ENCODE measurements around the gene UBXN11. TPM values are rescaled to one million over a fixed set of nuclear protein-coding genes. Genes with fewer than 3 reads are reported as not detected.

The UBXN11 gene
- total RNA-seq, 1 experiment from 2014 or later, result 12.5 TPM

DNA sequence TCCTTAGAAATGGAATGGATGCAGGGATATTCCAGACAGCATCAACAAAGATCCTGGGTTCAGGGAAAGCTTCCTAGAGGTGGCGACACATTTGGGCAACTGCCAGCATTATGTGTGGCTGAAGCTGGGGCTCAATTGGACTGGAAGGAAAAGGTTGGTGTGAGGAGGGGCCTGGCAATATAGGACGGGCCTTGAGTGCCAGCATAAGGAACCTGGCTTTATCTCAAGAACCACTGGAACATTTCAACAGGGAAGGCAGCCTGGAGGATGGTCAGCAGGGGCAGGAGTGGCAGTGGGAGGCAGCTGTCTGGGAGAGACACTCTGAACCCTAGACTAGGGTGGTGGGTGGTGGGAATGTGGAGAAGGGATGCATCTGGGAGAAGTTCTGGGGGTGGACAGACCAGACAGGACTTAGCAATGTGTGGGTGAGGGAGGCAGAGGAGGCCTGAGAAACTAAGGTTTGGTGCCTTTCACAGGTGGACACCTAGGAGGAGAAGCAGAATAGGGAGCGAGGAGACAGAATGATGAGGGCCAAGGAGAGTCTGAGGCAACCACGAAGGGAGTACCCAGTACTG lies 23.1 kb downstream of the UBXN11 start:
- DNase-seq, result no peak
- peak overlapping the region; percentile 5 for H3K4me3 Mint-ChIP-seq (ENCODE audit: unreplicated experiment)
- H3K9me3 ChIP-seq, result no peaks in the 10 kb centered on the region
- peaks cover 23% of the 10 kb centered on the region for H3K4me1 ChIP-seq
- ChIA-PET CTCF (interaction anchor here (2.7 kb wide), 1 partner anchor 108 kb away, joined by 15 read pairs; no protein-coding TSS in a partner anchor), POLR2A (no interaction called here)
- BruUV-seq (replicated peaks), result no TSS peak
- no peak overlapping the region for H3K27ac Mint-ChIP-seq (ENCODE audit: unreplicated experiment)
- no peak overlapping the region for H3K4me3 ChIP-seq (ENCODE audit: low read depth, low read length)
- no peaks in the 10 kb centered on the region; the same call in 1 of the 2 replicates for H3K36me3 ChIP-seq (ENCODE audit: control insufficient read depth, insufficient read depth, low read length)
- peaks cover 39% of the 10 kb centered on the region for H3K36me3 Mint-ChIP-seq (ENCODE audit: insufficient read depth, unreplicated experiment)
- TF ChIP-seq, protein P1, sequence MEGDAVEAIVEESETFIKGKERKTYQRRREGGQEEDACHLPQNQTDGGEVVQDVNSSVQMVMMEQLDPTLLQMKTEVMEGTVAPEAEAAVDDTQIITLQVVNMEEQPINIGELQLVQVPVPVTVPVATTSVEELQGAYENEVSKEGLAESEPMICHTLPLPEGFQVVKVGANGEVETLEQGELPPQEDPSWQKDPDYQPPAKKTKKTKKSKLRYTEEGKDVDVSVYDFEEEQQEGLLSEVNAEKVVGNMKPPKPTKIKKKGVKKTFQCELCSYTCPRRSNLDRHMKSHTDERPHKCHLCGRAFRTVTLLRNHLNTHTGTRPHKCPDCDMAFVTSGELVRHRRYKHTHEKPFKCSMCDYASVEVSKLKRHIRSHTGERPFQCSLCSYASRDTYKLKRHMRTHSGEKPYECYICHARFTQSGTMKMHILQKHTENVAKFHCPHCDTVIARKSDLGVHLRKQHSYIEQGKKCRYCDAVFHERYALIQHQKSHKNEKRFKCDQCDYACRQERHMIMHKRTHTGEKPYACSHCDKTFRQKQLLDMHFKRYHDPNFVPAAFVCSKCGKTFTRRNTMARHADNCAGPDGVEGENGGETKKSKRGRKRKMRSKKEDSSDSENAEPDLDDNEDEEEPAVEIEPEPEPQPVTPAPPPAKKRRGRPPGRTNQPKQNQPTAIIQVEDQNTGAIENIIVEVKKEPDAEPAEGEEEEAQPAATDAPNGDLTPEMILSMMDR (IDR thresholded peaks at IDR 0.05; ENCODE audit: insufficient read depth in 1 of 2, low read depth in 1 of 2, low read length in 1 of 2, severe bottlenecking in 1 of 2, unreplicated experiment in 1 of 2), result no peak
- intact Hi-C loops (cut with micrococcal nuclease; ENCODE audit: unreplicated experiment), result no loop called here
- H3K27me3 ChIP-seq (replicated peaks; ENCODE audit: control insufficient read depth, insufficient read depth, low read length), result no peaks in the 10 kb centered on the region
- no peaks in the 10 kb centered on the region for H3K27me3 Mint-ChIP-seq (ENCODE audit: insufficient read depth, unreplicated experiment)
- H3K9me3 Mint-ChIP-seq (ENCODE audit: unreplicated experiment), result no peaks in the 10 kb centered on the region
- H3K4me1 Mint-ChIP-seq (ENCODE audit: low read depth, unreplicated experiment), result peaks cover 24% of the 10 kb centered on the region

- Histone ChIP-seq H3K4me1 (peaks cover 32% of the 10 kb centered on the region), H3K9me3 (no peaks in the 10 kb centered on the region), H3K27me3 (replicated peaks; ENCODE audit: control insufficient read depth, insufficient read depth, low read length) (no peaks in the 10 kb centered on the region), H3K36me3 (ENCODE audit: control insufficient read depth, insufficient read depth, low read length) (peaks cover 2% of the 10 kb centered on the region), H3K4me3 (ENCODE audit: low read depth, low read length) (no peak overlapping the region)
- POLR2A ChIA-PET, result no interaction called here
- no peak for DNase-seq
- H3K27me3 Mint-ChIP-seq (ENCODE audit: insufficient read depth, unreplicated experiment), result no peaks in the 10 kb centered on the region
- H3K4me1 Mint-ChIP-seq (ENCODE audit: low read depth, unreplicated experiment), result peaks cover 24% of the 10 kb centered on the region
- no peaks in the 10 kb centered on the region for H3K9me3 Mint-ChIP-seq (ENCODE audit: unreplicated experiment)
- intact Hi-C loops (cut with micrococcal nuclease; ENCODE audit: unreplicated experiment), result no loop called here
- H3K36me3 Mint-ChIP-seq (ENCODE audit: insufficient read depth, unreplicated experiment), result peaks cover 43% of the 10 kb centered on the region
- H3K4me3 Mint-ChIP-seq (ENCODE audit: unreplicated experiment), result no peak overlapping the region
- CTCF ChIA-PET, result no interaction called here
- no TSS peak for BruUV-seq (replicated peaks)
- TF ChIP-seq, protein P1 (IDR thresholded peaks at IDR 0.05; ENCODE audit: insufficient read depth in 1 of 2, low read depth in 1 of 2, low read length in 1 of 2, severe bottlenecking in 1 of 2, unreplicated experiment in 1 of 2), result no peak
- no peak overlapping the region for H3K27ac Mint-ChIP-seq (ENCODE audit: unreplicated experiment)
Observed at GRCh38 chr1:26282401-26282918, 24.0 kb downstream of the UBXN11 start.

DNA sequence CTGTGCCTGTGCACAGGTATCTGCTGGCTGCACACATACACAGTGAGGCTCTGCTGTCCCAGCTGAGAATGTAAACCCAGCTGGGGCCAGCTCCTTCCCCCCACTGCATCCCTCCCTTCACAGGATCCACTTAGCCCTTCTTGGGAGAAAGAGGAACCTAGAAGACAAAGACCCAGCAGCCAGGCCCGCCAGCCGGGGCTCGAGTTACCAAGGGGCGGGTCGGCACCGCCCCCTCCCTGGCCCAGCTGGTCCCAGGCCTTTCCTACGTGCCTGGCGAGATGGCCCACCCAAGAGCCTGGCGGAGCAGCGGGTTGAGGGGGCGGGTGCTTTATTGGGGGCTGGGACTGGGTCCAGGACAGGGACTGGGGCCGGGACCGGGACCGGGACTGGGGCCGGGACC lies 24.5 kb downstream of the UBXN11 start:
- Mint-ChIP-seq H3K4me1 (ENCODE audit: low read depth, unreplicated experiment) (peaks cover 27% of the 10 kb centered on the region), H3K36me3 (ENCODE audit: insufficient read depth, unreplicated experiment) (peaks cover 46% of the 10 kb centered on the region), H3K9me3 (ENCODE audit: unreplicated experiment) (no peaks in the 10 kb centered on the region), H3K27me3 (ENCODE audit: insufficient read depth, unreplicated experiment) (no peaks in the 10 kb centered on the region), H3K4me3 (ENCODE audit: unreplicated experiment) (no peak overlapping the region), H3K27ac (ENCODE audit: unreplicated experiment) (no peak overlapping the region)
- no peak for DNase-seq
- H3K9me3 ChIP-seq, result no peaks in the 10 kb centered on the region
- H3K27me3 ChIP-seq (replicated peaks; ENCODE audit: control insufficient read depth, insufficient read depth, low read length), result no peaks in the 10 kb centered on the region
- H3K4me3 ChIP-seq (ENCODE audit: low read depth, low read length), result no peak overlapping the region
- CTCF ChIA-PET, result no interaction called here
- peaks cover 2% of the 10 kb centered on the region for H3K36me3 ChIP-seq (ENCODE audit: control insufficient read depth, insufficient read depth, low read length)
- no TSS peak for BruUV-seq (replicated peaks)
- POLR2A ChIA-PET, result no interaction called here
- H3K4me1 ChIP-seq, result peaks cover 37% of the 10 kb centered on the region
- TF ChIP-seq, protein P1 (IDR thresholded peaks at IDR 0.05; ENCODE audit: insufficient read depth in 1 of 2, low read depth in 1 of 2, low read length in 1 of 2, severe bottlenecking in 1 of 2, unreplicated experiment in 1 of 2), result no peak
- intact Hi-C loops (cut with micrococcal nuclease; ENCODE audit: unreplicated experiment), result no loop called here
